ENCODE results near the gene USP5.

GRCh38 chr12:6810758-6811157, 41.2 kb upstream of the USP5 start:
- TF ChIP-seq CTCF (IDR thresholded peaks at IDR 0.05) (no peak), POLR2AphosphoS5 (IDR thresholded peaks at IDR 0.05) (no peak)

All from breast epithelium (tissue), 3 donors.